GM12864 (cell line): ENCODE results near the gene DCTN5.
A peak's percentile ranks its signal among the peaks of the same experiment; 100 is the strongest.

Experiments
- DNase-seq: peaks from one replicate; pipeline ENCODE4 v3.0.0-alpha.2; 2011; ENCODE audit warnings: low read depth
- H3K4me3 ChIP-seq: 2 replicates; pipeline ENCODE4 v1.5.1; 2011; ENCODE audit warnings: mild to moderate bottlenecking, low read depth, low read length, control low read depth
- TF ChIP-seq, protein P1 (sequence below): IDR thresholded peaks from 2 replicates; pipeline ENCODE4 v1.5.1; 2011; ENCODE audit warnings: low read depth, mild to moderate bottlenecking, moderate library complexity, low read length, control low read depth, inconsistent platforms; ENCODE audit errors: missing control alignments

DCTN5 gene

DNA sequence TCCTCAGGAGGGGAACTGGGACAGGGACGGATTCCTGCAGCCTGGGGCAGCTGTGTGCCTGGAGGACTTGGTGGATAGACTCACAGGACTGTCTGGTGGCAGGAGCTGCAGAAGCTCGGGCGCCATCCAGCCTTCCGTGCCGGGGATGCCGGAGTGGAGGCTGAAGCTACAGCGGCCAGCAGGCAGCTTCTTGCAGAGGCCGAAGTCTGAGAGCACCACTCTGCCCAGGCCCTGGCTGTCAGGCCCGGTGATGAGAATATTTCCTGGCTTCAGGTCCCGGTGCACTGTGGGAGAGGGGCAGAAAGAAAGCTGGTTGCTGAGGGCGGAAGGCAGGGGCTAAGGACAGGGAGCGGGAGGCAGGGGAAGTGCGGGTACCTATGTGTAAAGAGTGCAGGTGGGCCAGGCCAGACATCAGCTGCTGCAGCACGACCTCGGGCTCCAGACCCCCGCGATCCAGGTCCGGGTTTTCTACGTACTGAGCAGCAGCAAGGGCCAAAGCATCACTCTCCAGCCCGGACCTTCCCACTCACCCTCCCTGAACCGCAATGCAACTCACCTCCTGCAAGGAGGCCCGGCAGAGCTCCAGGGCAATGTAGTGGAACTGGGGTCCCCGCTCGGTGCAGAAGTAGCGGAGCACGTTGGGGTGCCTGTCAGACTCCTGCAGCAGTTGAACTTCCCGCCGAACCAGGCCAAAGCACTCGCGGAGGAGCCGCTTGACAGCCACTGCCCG is 53.5 kb downstream of the DCTN5 start:
- H3K4me3 ChIP-seq = no peak overlapping the region
- DNase-seq = no peak

DNA sequence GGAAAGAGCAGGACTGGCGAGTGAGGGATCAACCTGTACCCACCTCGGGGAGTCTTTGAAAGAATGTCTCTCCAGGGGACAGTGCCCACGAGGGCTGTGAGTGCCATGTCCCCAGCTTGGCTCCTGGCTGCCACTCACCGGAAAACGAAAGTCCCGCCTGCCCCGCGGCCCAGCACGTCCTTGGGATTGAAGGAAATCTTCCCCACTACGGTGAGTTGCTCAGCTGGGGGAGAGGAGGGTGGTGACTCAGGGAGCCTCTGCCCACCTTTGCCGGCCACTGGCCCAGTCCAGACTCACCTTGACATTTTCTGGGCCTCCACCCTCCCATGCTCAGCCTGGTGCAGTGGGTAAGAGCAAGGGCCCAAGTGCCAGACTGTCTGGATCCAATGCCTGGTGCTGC is 54.5 kb downstream of the DCTN5 start:
- TF ChIP-seq, protein P1, sequence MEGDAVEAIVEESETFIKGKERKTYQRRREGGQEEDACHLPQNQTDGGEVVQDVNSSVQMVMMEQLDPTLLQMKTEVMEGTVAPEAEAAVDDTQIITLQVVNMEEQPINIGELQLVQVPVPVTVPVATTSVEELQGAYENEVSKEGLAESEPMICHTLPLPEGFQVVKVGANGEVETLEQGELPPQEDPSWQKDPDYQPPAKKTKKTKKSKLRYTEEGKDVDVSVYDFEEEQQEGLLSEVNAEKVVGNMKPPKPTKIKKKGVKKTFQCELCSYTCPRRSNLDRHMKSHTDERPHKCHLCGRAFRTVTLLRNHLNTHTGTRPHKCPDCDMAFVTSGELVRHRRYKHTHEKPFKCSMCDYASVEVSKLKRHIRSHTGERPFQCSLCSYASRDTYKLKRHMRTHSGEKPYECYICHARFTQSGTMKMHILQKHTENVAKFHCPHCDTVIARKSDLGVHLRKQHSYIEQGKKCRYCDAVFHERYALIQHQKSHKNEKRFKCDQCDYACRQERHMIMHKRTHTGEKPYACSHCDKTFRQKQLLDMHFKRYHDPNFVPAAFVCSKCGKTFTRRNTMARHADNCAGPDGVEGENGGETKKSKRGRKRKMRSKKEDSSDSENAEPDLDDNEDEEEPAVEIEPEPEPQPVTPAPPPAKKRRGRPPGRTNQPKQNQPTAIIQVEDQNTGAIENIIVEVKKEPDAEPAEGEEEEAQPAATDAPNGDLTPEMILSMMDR = no peak
- no peak overlapping the region for H3K4me3 ChIP-seq
- no peak for DNase-seq

More for the DNA sequence above, 53.5 kb downstream of the DCTN5 start:
- TF ChIP-seq, protein P1 = no peak

DNA sequence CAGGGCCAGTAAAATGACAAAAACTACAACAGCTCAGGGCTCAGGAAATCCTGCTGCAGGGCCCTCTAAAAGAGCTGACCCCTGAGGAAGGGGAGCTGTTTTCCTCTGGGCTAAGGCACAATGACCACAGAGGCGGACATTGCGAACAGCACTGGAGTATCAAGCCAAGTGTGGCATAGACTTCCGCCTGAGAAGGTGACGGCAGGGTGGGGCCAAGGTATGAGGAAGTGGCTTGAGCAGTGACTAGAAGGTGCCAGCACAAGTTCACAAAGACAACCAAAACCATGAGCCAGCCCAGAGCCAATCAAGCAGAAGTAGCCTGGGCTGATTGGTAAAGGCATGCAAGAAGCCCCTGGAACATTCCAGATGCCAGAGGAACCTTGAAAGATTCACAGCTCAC is 57.8 kb downstream of the DCTN5 start:
- TF ChIP-seq, protein P1 = no peak
- no peak overlapping the region for H3K4me3 ChIP-seq
- peak; percentile 37 for DNase-seq

DNA sequence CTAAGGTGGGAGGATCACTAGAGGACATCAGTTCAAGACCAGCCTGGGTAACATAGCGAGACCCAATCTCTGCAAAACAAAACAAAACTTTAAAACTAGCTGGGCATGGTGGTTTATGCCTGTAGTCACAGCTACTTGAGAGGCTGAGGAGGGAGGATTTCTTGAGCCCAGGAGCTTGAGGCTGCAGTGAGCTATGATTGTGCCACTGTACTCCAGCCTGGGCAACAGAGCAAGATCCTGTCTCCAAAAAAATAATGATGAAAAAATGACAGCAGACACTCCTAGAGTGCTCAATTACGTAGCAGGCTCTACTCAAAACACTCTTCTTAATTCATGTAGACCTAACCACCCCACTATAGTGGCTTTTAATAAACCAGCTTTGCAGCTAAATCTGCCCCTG is 58.8 kb downstream of the DCTN5 start:
- no peak overlapping the region for H3K4me3 ChIP-seq
- no peak for DNase-seq
- TF ChIP-seq, protein P1 = no peak

DNA sequence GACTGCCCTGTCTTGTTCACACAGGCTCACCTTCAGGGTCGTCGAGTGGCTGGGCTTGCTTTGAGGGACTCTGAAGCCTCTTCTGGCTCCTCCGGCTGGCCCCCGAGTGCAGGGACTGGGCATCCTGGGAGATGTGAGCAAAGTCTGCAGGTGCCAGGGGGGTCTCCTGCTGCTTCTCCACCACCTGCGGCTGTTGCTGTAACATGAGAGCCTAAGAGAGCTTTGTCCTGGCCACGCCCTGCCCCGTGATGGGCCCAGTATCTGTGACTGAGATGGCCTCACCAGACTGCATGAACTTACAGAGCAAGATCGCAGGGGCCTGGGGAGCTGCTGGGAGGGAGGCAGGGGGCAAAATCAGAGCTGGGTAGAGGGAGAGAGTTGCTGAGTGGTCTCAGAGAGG is 59.2 kb downstream of the DCTN5 start:
- H3K4me3 ChIP-seq = no peak overlapping the region
- no peak for DNase-seq
- TF ChIP-seq, protein P1 = no peak

DNA sequence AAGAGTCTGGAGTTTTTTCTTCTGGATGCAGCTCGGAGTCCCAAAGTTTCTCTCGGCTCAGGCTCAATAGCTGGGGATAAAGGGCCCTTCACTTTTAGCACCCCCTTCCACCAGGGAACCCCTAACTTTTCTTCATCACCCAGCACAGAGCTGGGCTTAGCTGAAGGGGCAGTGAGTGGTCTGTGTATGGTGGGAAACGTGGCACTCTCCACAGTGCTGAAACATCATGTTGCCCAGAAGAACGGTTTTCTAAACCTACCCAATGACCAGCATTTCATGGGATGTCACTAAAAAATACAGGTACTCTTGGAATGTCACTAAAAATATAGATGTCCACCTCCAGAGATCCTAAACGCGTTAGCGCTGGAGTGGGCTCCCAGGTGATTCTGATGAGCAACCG is 59.8 kb downstream of the DCTN5 start:
- DNase-seq = no peak
- H3K4me3 ChIP-seq = no peak overlapping the region
- TF ChIP-seq, protein P1 = no peak

DNA sequence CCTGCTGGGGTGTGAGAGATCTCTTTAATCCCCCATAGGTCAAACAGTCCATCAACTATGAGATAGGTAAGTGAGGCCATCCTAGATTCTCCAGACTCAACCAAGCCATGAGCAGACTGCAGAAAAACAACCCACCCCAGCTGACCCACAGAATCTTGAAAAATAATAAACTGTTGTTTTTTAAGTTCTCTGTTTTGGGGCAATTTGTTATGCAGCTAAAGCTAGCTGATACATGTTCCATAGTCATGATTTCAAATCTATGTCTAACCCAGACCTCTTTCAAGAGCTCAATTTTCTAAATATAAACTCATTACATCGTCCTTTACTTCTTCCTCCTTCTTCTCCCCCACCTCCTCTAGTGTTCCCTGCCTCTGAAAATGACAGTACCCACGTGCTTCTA is 61.7 kb downstream of the DCTN5 start:
- DNase-seq = no peak
- H3K4me3 ChIP-seq = no peak overlapping the region
- TF ChIP-seq, protein P1 = no peak
